Hematopoietic multipotent progenitor cell treated with erythropoietin and hydrocortisone succinate and interleukin-3 and kit ligand, for 6 days (in vitro differentiated cells): ENCODE data around the gene SYNPO2.
A peak's percentile ranks its signal among the peaks of the same experiment; 100 is the strongest.
"Not testable (repeated sequence)": the region's sequence is repeated elsewhere in the genome, so short reads cannot be mapped to it uniquely, and the experiment has no call there.

ENCODE experiments used
- DNase-seq: peaks from one replicate; pipeline ENCODE4 v3.0.0-alpha.2; 2015

The SYNPO2 gene

DNA sequence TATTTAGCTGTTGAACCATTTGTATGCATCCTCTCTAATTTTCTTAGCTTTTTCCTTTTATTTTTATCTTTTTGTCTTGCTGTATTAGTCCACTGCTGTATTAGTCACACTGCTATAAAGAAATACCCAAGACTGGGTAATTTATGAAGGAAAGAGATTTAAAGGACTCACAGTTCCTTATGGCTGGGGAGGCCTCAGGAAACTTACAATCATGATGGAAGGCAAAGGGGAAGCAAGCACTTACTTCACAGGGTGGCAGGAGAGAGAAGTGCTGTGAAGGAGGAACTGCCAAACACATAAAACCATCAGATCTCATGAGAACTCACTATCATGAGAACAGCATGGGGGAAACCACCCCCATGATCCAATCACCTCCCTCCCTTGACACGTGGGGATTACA is 114.3 kb downstream of the SYNPO2 start:
- not testable (repeated sequence) for DNase-seq

GRCh38 chr4:119005928-119006460 is 117.3 kb downstream of the SYNPO2 start:
- no peak for DNase-seq

DNA sequence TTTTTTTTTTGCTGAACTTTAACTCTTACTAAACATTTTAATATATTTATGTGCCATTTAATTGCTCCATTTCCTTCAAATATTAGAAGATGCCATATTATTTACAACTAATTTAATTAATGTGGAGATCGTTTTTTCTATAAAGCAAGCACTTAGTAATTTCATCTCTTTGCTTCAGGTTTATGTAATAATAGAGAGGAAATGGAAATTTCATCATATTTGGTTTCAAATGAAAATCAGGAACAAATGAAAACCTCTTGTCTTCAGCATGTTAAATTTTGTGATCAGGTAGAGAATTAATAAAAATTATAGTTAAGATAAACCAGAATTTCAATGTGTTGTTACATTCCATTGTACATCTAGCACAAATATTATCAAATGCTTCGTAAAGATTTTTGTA is 120.1 kb downstream of the SYNPO2 start:
- no peak for DNase-seq

- DNase-seq = not testable (repeated sequence)
Measured at GRCh38 chr4:119010221-119010620, 121.6 kb downstream of the SYNPO2 start.

- DNase-seq = no peak
Measured at GRCh38 chr4:119010909-119011606, 122.4 kb downstream of the SYNPO2 start.

- no peak for DNase-seq
Measured at GRCh38 chr4:119011607-119011988, 122.9 kb downstream of the SYNPO2 start.

- no peak for DNase-seq
Measured at GRCh38 chr4:119014658-119015057, 126.0 kb downstream of the SYNPO2 start.

GRCh38 chr4:119016636-119017035 is 128.0 kb downstream of the SYNPO2 start:
- DNase-seq = no peak

DNA sequence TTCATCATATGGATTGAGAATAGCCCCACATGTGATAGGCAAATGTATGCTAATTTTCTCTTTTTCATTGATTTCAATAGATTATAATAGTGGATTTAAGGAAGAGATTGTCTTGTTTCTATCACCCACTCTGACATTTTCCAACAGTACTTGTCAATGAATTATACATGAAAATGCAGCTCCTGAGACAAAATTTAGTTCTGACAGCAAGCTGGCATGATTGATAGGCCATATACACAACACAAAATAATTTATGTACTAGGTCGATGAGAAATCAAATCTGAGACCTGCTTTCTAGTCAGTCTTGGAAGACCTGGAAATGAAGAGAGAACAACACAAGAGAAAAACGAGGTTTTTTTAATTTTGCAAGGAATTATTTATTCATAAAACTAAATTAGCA is 129.0 kb downstream of the SYNPO2 start:
- DNase-seq = no peak

DNA sequence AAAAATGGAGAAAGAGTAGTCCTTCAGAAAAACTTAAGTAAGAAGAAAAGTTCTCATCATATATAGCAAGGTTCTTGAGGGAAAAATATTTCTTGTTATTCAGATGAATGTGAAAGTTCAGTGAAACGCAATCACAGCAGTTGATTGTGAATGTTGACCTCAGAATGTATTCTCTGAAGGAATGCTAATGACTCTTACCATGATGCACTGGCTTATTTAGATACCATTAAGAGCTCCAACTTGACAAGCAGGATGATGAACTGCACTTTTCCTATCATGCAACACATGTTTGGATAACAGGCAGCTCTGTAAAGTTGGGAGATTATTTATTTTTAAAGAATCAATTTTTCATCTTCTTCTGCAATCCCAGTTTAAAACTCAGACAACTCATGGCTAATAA is 131.5 kb downstream of the SYNPO2 start:
- DNase-seq = no peak

- DNase-seq = not testable (repeated sequence)
Measured at GRCh38 chr4:119022520-119022919, 133.9 kb downstream of the SYNPO2 start.

DNA sequence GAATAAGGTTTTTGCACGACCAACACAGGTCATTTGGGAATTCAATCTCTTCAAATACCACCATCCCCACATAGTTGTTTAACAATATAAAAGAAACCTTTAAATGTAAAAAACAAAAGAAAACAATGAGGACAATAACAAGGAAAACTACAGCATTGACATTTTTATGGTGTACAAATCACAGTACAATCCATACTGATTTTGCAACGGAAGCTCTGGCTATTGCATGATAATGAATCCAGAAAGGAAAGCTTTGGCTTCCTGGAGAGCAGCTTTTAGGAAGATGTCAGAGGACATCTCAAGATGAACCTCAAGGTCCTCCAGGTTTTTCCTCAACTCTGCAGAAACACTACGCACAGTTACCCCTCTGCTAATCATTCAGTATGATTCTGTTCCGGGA is 135.4 kb downstream of the SYNPO2 start:
- no peak for DNase-seq

DNA sequence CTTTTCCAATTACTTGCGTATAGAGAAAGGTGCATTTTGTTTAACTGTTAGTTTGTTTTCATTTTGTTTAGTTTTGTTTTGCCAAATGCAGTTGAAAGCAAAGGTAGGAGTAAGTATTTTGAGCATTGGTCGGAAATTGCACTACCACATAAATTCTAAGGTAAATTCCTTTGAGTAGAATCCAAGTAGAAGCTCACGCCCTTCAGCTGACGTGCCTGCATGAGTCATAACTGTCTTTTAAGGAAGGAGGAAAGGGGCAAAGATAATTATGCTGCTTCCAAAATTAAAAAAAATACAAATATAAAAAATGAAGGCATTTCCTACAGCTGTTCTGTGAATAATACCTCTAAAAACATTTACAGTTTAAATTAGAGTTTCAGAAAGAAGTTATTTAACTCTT is 136.8 kb downstream of the SYNPO2 start:
- peak; percentile 21 for DNase-seq

DNA sequence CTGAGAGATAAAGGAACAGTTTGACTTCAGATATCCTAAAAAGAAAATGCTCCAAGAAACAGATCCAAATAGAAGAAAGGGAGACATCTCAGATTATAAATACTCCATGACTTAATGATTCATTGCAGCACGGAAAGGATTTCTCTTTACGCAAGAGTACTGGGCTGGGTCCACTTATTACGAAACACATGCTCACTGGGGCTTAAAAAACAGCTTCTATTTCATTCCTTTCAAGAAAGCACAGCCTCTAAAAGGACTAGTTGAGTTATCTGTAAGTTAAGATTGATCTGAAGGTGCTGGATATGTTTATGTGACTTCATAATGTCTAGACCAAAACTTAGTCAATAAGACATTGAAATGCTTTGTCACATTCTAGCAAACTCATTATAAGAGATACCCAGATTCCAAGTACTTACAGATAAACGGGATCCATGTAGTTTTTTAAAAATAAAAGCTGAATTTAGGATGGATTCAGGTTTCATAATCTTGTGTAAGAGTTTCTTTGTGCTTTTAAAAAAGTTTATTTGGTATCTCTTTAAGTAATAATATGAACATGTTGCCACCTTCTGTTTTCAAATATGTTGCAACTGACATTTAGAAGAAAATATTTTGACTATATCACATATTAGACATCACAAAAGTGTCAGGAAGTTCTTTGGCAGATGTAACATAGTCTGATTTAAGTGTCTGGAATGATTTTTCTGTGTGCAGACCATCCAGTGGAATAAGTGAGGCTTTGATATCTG is 137.4 kb downstream of the SYNPO2 start:
- peak; percentile 53 for DNase-seq

GRCh38 chr4:119026662-119027444 is 138.2 kb downstream of the SYNPO2 start:
- DNase-seq = no peak

- DNase-seq = no peak
Measured at GRCh38 chr4:119027811-119028210, 139.2 kb downstream of the SYNPO2 start.

GRCh38 chr4:119028296-119028695 is 139.6 kb downstream of the SYNPO2 start:
- DNase-seq = no peak

GRCh38 chr4:119029847-119030535 is 141.3 kb downstream of the SYNPO2 start:
- no peak for DNase-seq

- DNase-seq = no peak
Measured at GRCh38 chr4:119030536-119030890, 141.9 kb downstream of the SYNPO2 start.

GRCh38 chr4:119031218-119031617 is 142.6 kb downstream of the SYNPO2 start:
- no peak for DNase-seq

DNA sequence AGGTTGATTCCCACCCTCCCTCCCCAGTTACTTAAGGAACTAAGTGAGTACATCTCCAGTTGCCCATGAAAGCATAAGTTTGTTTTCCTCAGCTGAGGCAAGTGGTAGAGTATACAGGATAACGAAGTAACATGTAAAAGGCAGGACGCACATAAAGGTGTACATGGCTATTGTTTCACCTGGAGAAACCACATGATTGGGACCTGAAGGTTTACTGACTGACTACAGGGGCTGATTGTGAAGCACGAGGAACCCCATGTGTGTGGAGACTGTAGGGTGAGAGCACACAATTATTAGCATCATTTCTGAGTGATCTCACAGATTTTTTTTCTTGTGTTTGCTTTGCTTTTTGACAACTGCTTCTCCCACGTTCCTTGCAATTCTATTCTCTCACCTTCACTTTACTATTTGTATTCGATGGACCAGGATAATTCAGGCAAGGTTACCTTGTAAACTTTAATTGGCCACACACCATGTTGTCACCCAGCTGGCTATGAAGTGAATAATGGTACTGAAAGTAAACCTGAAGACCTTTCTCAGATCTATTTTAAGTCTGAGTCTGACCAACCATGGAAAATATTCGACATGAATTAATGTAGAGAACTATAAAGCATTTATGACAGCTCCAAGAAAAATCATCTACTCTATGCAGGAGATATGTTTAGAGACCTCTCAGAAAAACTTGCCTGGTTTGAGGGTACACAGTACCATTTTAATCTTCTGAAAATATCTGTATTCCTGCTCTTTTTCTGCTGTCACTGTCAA is 144.4 kb downstream of the SYNPO2 start:
- no peak for DNase-seq
